ENCODE measurements around the gene PDHX.

PDHX gene

DNA sequence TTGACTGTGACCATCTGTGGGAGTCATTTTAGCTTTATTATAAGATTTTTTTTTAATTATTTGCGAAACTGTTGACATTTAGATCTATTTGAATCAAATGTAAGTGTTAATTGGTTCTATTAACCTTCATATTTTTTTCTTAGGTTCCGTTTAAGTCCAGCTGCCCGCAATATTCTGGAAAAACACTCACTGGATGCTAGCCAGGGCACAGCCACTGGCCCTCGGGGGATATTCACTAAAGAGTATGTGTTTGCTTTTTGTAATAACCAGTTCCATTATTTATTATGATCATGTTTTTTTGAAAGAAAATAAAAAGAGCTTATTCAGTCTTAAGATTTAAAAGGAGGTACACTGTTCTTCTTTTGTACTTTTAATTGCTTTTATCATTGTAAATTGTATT, 43.9 kb downstream of the PDHX start:
- no peak for DNase-seq

DNA sequence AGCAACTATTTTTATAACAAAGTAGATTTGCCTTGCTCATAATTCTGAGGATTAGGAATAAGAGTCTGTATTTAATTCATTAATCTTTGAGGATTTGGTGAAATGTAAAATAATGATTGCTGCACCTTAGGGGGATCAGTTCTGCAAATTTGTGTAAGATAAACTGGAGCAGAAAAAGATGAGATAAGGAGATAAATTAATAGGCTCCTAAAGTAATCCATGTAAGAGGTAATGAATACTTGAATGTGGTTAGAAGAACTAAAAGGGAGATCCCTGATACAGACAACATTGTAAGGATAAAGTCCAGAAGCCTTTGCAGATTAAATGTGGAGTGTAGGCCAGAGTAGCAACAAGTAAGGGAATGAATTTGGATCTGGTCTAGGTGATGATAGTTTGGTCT, 45.6 kb downstream of the PDHX start:
- no peak for DNase-seq

DNA sequence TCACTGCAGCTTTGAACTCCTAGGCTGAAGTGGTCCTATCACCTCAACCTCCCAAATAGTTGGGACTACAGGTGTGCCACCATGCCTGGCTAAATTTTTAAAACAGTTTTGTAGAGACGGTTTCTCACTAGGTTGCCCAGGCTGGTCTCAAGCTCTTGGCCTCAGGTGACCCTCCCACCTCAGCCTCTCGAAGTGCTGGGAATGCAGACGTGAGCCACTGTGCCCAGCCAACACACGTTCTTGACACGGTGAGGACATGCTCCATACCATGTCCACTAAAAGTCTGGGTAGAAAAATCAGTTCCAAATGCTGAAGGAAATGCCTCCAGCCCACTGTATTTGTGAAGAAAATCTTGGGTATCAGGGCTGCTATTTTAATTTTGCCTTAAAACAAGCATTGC, 46.9 kb downstream of the PDHX start:
- no peak for DNase-seq

DNA sequence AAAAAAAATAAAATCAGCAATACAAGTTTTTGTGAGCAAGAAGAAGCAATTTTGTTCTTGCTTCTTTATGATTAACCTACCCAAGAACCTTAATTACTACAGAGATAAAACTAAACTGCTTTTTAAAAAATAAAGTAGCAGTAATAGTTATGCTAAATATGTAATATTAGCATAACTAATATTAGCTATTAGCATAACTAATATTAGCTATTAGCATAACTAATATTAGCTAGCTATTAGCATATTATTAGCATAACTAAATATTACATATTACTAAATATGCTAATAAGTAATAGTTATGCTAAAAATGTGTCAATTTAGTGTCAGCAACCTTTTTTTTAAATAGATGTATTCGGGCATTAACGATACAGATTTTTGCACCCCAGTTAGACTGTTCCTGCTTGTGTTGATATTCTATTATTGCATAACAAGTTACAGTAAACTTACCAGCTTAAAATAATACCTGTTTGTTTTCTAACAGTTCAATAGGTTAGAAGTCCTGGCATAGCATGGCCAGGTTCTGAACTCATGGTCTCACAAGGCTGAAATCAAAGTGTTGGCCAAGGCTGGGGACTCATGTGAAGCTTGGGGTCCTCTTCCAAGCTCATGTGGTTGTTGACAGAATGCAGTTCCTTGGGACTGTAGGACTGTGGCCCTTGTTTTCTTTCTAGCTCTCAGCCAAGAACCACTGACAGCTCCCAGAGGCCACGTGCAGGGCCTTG, 48.4 kb downstream of the PDHX start:
- no peak for DNase-seq

DNA sequence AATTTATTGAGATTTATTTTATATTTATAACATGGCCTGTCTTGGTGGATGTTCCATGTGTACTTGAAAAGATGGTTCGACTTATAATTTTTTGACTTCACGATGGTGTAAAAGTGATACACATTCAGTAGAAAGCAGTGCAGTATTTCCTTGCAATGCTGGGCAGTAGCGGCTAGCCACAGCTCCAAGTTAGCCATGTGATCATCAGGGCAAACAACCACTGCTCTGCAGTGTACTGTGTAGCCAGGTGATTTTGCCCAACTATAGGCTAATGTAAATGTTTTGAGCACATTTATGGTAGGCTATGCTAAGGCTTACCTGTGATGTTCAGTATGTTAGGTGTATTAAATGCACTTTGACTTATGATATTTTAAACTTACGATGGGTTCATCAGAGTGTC, 52.4 kb downstream of the PDHX start:
- no peak for DNase-seq

DNA sequence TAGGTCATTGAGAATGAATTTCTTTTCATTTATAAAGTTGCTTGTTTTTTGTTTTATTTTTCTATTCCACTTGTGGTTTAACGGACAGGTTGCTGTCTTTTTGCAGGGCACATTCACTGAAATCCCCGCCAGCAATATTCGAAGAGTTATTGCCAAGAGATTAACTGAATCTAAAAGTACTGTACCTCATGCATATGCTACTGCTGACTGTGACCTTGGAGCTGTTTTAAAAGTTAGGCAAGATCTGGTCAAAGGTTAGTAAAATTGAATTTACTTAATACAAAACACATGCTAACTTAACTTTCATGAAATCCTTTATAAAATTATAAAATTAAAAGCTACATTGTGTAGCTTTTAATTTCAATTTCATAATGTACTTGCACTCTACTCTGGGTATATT, 53.6 kb downstream of the PDHX start:
- DNase-seq = no peak

DNA sequence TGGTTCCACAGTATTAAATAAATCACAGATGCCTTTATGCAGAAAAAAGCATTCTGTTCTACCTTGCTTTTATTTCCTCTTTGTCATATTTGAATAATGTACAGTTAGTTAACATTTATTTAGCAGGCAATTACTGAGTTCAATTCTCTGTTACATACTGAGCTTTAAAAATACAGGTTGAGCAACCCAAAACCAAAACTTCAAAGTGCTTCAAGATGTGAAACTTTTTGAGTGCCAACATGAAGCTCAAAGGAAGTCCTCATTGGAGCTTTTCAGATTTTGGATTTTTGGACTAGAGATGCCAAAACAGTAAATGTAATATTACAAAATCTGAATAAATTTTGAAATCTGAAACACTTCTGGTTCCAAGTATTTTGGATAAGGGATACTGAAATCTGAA, 54.1 kb downstream of the PDHX start:
- no peak for DNase-seq

DNA sequence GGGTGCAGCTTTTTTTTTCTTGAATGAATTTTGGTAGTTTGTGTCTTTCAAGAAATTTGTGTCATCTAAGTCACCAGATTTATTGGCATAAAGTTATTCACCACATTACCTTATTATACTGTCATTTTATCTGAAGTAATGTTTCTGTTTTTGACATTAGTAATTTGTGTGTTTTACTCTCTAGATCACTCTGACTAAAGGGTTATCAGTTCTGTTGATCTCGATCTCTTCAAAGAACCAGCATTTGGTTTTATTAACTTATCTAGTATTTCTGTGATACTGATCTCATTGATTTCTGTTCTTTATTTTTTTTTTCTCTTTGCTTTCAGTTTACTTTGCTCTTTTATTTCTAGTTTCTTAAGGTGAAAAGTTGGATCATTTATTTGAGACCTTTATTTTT, 55.5 kb downstream of the PDHX start:
- no peak for DNase-seq

DNA sequence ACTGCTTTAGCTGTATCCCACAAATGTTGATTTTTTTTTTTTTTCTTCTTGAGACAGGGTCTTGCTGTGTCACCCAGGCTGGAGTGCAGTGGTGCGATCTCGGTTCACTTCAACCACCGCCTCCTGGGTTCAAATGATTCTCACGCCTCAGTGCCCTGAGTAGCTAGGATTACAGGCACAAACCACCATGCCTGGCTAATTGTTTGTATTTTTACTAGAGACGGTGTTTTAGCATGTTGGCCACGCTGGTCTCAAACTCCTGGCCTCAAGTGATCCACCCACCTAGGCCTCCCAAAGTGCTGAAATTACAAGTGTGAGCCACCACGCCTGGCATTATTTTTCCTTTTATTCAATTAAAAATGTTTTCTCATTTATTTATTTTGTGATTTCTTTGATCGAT, 55.9 kb downstream of the PDHX start:
- DNase-seq = no peak

DNA sequence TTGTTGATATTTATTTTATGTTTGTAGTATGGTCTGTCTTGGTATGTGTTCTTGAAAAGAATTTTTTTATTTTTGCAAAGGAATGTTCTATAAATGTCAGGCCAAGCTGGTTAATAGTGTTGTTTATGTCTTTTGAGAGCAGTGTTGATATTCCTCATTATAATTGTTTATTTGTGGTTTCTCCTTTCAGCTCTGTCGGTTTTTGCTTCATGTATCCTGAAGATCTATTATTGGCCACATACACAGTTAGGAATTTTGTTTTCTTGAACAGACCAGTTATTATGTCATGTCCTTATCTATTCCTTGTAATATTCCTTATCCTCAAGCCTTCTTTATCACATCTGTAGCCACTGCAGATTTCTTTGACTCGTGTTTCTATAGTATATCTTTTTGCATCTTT, 56.5 kb downstream of the PDHX start:
- DNase-seq = no peak

DNA sequence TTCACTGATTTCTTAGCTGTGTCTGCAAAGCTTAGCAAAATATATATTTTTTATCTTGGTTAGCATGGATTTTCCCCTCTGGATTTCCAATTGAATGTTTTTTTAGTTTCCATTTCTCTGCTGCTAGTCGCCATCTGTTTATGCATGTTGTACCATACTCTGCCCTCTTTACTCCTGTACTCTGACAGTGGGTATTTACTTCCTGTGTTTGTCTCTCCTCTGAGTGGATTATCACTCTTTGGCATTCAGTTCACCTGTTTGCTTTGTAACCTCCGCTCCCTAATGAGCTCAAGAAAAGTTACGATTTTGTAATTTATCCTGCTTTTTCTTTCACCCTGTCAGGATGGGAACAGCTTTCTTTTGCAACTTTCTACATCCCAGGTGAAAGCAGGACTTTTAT, 59.1 kb downstream of the PDHX start:
- no peak for DNase-seq

DNA sequence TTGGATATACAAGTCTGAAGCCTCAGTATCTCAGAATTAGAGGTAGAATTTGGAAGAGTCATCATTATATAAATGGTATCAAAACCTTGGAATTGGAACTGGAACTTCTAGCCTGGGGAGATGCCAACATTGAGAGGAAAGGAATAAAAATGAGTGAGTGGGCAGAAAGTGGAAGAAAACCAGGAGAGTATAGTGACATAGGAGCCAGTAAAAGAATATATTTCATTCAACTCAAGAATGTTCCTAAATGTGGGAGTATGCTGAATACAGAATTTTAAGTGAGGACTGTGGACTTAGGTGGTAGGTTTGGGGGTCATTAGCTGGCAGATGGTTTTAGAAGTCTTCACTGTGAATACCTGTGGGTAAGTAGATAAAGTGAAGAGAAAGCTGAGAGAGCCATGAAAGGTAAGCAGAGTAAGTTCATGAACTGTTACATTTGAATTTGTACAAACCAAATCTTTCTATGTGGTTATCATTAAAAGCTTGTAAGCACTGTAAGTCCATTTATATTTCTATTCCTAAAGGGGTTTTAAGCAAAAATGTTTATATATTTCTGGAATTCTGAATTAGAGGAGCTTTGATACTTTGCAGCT, 60.2 kb downstream of the PDHX start:
- DNase-seq = no peak

DNA sequence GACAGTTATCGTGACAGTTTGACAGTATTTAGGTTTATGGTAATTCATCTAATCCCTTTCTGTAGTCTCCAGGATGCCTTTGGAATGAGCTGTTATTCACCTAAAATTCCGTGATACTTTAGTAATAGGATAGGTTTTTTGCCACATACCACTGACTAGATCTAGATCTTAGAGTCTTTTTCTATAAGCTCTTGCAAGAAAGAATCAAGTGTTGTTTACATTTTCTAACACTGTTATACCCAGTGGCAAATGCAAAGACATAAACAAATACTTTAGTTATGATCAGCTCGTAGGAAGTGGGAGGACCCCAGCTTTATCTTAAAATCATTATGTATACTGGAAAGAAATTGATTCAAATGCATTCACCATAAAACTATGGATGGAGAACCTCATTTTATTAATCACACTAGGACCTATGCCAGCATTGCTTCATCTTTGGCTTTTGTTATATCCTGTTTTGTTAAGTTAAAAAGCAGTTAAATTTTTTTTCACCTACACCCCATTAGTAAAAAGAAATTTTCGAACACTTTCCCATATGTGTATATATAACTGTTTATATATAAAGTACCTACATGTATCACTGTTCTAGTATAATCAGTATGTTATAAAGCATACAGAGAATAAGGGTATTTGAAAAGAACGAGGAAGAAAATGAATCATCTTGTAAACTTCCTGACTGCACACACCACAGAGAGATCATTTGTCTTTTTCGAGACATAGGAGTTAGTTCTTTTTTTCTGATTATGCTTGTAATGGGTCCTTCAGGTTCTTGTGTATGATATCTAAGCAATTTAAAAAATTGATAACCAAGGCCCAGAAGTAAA, 60.9 kb downstream of the PDHX start:
- no peak for DNase-seq

DNA sequence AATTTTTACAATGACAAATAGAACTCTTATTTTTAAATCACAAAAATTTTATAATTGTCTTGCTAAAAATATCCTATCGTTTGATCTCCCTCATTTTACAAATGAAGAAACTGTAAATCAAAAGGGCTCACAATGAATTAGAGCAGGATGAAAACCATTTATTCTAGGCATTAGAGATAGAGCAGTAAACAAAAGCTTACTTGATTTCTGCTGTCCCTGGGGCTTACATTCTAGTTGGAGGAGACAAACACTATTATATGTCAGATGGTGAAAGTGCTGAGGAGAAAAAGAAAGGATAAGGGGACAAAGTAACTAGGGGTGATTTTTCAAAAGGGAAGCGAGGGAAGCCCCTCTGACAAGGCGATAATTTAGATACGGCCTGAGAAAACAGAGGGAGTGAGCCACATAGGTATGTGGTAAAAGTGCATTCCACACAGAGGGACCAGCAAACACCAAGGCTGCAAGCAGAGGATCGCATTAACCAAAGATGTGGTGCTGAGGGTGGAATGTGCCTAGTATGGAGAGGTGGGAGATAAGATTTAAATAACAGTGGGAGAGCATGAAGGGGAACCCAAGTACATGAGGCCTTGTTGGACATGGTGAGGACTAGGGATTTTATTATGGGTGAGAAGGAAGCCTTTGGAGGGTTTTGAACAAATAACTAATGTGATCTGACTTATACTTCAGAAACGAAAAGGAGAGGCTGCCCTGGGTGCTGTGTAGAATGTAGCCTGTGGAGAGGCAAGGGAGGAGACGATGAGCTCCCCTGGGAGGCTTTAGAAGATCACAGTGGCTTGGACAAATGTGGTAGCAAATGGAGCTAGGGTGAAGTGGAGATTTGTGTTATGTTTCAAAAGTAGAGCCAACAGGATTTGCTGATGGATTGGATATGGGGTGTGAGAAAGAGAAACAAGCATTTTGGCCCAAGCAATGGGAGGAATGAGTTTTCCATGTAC, 62.1 kb downstream of the PDHX start:
- no peak for DNase-seq

DNA sequence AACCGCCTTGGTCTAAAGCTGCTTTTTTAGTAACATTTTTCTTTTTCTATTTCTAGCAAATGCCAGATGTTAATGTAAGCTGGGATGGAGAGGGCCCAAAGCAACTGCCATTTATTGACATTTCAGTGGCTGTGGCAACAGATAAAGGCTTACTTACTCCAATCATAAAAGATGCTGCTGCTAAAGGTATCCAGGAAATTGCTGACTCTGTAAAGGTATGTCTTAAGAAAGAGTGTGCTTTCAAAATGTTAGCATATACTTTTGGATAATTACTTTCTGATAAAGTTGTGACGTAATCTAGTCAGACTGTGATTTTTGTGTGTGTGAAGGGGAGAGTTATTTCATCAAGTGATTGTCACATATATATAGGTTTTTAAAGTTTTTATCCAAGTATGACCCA, 68.1 kb downstream of the PDHX start:
- DNase-seq = no peak

DNA sequence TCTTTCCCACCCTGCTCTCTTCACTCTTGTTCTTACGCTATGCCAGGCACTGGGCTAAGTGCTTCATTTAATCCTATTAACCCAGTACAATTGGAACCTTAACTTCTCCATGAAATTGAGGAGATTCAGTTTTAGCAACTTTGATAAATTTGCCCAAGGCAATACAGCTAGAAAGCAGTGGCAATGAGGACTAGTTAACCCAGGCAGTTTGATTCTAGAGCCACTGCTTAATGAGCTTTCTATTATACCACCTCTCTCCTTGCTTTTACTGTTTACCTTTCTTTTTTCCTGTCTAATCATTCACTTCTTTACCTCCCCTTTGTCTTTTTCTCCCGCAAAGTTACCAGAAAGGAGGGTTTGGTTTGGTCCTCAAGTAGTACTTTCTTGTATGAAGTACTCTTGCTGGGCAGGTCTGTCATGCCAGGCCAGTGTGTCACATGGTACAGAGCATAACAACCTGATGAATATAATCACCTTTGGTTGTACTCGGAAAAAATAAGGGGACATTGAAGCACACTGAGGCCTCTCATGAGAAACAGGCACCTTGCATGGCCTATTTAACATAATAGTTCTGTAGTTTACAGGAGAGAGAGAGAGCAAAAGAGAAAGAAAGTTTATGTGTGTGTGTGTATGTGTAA, 70.6 kb downstream of the PDHX start:
- no peak for DNase-seq

DNA sequence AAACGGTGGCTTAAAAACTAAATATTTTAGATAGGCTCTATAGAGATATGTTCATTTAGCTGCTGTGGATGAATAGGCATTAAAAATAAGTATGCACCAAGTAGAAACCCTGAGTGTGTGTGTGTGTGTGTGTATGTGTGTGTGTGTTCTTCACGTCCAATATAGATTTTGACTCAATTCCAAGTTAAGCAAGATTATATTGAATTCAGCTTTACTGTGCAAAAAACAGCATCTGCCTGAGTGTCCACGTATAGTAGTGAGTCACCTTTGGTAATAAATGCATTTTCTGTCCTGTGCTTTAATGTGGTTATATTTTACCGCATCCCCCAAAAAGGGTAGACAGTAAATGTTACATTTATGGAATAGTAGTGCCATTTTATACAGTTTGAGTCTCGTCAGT, 71.2 kb downstream of the PDHX start:
- DNase-seq = no peak

DNA sequence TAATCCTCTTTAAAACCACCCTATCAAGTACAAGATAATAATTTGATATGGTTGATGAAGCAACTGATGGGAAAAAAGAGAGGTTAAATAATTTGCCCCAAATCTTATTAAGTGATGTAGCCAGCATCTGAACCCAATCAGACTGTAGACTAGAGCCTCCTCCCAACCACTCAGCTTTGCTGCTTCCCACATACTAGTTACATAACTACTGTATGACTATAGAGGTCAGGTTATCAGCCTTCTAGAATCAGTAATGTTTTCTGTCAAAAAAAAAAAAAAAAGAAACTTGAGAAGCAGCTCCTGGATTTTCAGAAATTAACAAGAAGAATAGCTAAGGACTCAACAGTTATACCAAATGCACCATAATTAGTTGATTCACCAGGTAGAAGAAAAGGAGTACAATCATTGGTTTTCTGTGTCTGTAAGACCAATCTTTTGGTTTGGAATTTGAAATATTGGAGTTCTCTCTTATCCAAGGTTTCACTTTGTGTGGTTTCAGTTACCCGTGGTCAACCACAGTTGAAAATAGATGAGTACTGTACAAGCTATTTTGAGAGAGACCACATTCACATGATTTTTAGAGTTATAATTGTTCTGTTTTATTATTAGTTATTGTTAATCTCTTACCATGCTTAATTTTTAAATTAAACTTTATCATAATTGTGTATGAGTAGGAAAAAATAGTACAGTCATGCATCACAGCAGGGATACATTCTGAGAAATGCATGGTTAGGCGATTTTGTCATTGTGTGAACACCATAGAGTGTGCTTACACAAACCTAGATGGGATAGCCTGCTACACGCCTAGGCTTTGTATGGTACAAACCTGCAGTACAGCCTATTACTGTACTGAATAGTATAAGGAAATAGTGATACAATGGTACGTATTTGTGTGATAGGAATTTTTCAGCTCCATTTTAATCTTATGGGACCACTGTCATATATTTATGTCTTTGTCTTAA, 72.2 kb downstream of the PDHX start:
- DNase-seq = no peak

DNA sequence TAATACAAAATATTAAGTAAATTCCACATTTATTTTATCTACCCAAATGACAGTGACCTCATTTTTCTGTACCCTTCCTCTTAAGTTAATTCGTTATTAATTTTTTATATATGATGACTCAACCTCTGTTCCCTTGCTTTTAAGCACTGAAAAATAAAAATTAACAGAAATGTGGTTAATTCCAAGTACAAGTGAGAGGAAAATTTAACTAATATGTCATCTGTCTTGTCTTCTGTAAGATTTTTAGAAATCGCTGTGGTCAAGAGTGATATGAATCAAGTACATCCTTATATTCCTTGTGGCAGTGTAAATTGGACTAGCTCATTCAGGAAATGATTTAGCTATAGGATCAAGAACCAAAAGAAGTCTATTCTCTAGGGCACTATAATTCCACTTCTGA, 74.5 kb downstream of the PDHX start:
- no peak for DNase-seq

DNA sequence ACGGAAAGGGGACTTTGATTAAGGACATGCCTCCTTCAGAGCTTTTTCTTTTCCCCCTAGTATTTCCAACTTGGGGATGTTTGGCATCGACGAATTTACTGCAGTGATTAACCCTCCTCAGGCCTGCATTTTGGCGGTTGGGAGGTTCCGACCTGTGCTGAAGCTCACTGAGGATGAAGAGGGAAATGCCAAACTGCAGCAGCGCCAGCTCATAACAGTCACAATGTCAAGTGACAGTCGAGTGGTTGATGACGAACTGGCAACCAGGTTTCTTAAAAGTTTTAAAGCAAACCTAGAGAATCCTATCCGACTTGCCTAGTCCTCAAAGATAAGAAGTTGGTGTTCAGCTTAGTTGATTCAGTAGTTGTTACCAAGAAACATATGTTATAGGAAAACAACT, 78.4 kb downstream of the PDHX start:
- DNase-seq = no peak

DNA sequence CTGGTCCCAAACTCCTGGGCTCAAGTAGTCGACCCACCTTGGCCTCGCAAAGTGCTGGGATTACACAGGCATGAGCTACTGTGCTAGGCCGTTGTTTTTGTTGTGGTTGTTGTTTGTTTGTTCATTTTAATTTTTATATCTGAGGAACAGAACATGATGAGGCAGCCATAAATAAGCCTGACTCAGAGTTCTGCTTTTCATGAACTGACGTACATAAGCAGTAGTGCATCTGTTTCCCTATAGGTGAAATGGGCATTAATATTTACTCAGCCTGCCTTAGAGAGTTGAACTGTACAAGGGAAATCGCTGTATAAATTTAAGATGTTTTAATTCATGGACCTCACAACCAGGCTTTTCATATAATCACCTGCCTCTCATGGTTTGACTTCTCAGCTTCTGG, 80.5 kb downstream of the PDHX start:
- DNase-seq = no peak

All from activated gamma-delta T cell treated with Interleukin-2 at 50 U/mL for 16 hours (primary cell).